Stimulated activated CD8-positive, alpha-beta memory T cell treated with anti-CD3 and anti-CD28 coated beads, Interleukin-12 subunit alpha, Interleukin-12 subunit beta, amount 100 ng/mL, for 24 hours (primary cell): ENCODE data around the gene GYPC.
"Not testable (repeated sequence)": the region's sequence is repeated elsewhere in the genome, so short reads cannot be mapped to it uniquely, and the experiment has no call there.

ENCODE experiments used
- DNase-seq: peaks from one replicate; pipeline ENCODE4 v3.0.0-alpha.2; 2020; ENCODE audit errors: extremely low read depth

Gene GYPC

GRCh38 chr2:126669772-126670171 is 13.8 kb downstream of the GYPC start:
- DNase-seq: no peak

- no peak for DNase-seq
Observed at GRCh38 chr2:126671488-126671887, 15.5 kb downstream of the GYPC start.

GRCh38 chr2:126672980-126673605 is 17.1 kb downstream of the GYPC start:
- no peak for DNase-seq

GRCh38 chr2:126674075-126674744 is 18.3 kb downstream of the GYPC start:
- no peak for DNase-seq

GRCh38 chr2:126675637-126676036 is 19.7 kb downstream of the GYPC start:
- DNase-seq: no peak

- DNase-seq: no peak
Observed at GRCh38 chr2:126676221-126677175, 20.5 kb downstream of the GYPC start.

GRCh38 chr2:126677176-126677538 is 21.2 kb downstream of the GYPC start:
- DNase-seq: no peak

- no peak for DNase-seq
Observed at GRCh38 chr2:126678269-126679065, 22.5 kb downstream of the GYPC start.

GRCh38 chr2:126679094-126679713 is 23.2 kb downstream of the GYPC start:
- DNase-seq: no peak

GRCh38 chr2:126681505-126681904 is 25.5 kb downstream of the GYPC start:
- DNase-seq: no peak

GRCh38 chr2:126685629-126686028 is 29.7 kb downstream of the GYPC start:
- no peak for DNase-seq

- no peak for DNase-seq
Observed at GRCh38 chr2:126686286-126686685, 30.3 kb downstream of the GYPC start.

GRCh38 chr2:126686841-126687485 is 31.0 kb downstream of the GYPC start:
- DNase-seq: no peak

GRCh38 chr2:126687503-126687902 is 31.5 kb downstream of the GYPC start:
- DNase-seq: no peak

GRCh38 chr2:126688594-126688993 is 32.6 kb downstream of the GYPC start:
- not testable (repeated sequence) for DNase-seq

GRCh38 chr2:126692241-126692640 is 36.3 kb downstream of the GYPC start:
- DNase-seq: not testable (repeated sequence)

- not testable (repeated sequence) for DNase-seq
Observed at GRCh38 chr2:126692934-126693592, 37.1 kb downstream of the GYPC start.

GRCh38 chr2:126696644-126697520 is 40.9 kb downstream of the GYPC start:
- no peak for DNase-seq

- DNase-seq: no peak
Observed at GRCh38 chr2:126698376-126698775, 42.4 kb downstream of the GYPC start.
